C4-2B (cell line): ENCODE results near the gene C17orf107.

ENCODE experiments used
- CTCF ChIP-seq: fragments of 450-650 bp; conservative IDR thresholded peaks from 2 replicates; pipeline ENCODE4 v1.5.1; 2017; ENCODE audit warnings: mild to moderate bottlenecking
- ZFX ChIP-seq: fragments of 450-650 bp; IDR thresholded peaks from 2 replicates; pipeline ENCODE4 v1.6.1; 2017

- TF ChIP-seq CTCF (no peak), ZFX (no peak)
These were observed 6.1 kb upstream of the C17orf107 start for GRCh38 chr17:4893272-4893671.
